ENCODE measurements around the gene SYNE2.
"Not testable (repeated sequence)": the region's sequence is repeated elsewhere in the genome, so short reads cannot be mapped to it uniquely, and the experiment has no call there.

SYNE2 gene

DNA sequence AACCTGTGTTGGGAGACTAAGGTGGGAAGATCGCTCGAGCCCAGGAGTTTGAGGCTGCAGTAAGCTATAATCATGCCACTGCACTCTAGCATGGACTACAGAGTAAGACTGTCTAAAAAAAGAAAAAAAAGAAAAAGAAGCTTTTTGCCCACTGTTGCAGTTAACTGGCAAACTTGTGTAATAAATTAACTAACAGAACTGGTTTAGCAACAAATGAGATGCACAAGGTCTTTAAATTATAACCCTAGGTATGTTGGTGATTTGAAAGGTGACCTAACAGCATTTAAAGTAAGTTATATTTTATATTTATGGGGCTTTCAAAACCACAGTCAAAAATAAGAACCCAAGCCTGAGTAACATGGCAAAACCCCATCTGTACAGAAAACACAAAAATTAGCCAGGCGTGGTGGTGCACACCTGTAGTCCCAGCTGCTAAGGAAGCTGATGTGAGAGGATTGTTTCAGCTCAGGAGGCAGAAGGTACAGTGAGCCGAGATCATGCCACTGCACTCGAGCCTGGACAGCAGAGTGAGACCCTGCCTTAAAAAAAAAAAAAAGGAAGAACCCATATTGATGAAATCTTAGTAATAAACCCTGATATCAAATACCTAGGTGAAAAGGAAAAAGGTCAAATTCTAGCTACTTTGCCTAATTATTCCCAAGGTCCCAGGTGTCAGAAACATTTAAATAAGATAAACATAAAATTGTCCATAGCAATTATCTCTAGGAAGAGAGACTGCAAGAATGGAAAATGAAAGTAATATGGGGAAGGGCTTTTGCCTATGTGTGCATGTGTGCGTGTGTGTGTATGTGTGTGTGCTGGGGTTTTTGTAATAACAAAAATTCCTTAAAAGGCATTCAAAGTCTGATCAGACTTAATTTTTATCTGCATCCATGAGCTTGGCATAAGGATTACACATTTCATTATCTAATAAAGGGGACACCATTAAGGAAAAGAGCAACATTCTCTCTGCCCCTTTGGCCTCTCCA lies 15.4 kb downstream of the SYNE2 start:
- TF ChIP-seq, protein P1, sequence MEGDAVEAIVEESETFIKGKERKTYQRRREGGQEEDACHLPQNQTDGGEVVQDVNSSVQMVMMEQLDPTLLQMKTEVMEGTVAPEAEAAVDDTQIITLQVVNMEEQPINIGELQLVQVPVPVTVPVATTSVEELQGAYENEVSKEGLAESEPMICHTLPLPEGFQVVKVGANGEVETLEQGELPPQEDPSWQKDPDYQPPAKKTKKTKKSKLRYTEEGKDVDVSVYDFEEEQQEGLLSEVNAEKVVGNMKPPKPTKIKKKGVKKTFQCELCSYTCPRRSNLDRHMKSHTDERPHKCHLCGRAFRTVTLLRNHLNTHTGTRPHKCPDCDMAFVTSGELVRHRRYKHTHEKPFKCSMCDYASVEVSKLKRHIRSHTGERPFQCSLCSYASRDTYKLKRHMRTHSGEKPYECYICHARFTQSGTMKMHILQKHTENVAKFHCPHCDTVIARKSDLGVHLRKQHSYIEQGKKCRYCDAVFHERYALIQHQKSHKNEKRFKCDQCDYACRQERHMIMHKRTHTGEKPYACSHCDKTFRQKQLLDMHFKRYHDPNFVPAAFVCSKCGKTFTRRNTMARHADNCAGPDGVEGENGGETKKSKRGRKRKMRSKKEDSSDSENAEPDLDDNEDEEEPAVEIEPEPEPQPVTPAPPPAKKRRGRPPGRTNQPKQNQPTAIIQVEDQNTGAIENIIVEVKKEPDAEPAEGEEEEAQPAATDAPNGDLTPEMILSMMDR (IDR thresholded peaks at IDR 0.05; ENCODE audit: poor library complexity, severe bottlenecking) = no peak
- Histone ChIP-seq H3K9me3 (ENCODE audit: severe bottlenecking) (no peaks in the 10 kb centered on the region), H3K4me3 (ENCODE audit: severe bottlenecking) (no peak overlapping the region), H3K27me3 (ENCODE audit: insufficient read depth, poor library complexity, severe bottlenecking) (no peaks in the 10 kb centered on the region), H3K36me3 (ENCODE audit: low read depth) (no peaks in the 10 kb centered on the region), H3K27ac (ENCODE audit: poor library complexity, severe bottlenecking) (no peak overlapping the region), H3K4me1 (ENCODE audit: insufficient read depth, poor library complexity, severe bottlenecking) (peaks cover 30% of the 10 kb centered on the region)
- ATAC-seq (ENCODE audit: low read depth) (no peak), DNase-seq (ENCODE audit: low spot score) (no peak)

DNA sequence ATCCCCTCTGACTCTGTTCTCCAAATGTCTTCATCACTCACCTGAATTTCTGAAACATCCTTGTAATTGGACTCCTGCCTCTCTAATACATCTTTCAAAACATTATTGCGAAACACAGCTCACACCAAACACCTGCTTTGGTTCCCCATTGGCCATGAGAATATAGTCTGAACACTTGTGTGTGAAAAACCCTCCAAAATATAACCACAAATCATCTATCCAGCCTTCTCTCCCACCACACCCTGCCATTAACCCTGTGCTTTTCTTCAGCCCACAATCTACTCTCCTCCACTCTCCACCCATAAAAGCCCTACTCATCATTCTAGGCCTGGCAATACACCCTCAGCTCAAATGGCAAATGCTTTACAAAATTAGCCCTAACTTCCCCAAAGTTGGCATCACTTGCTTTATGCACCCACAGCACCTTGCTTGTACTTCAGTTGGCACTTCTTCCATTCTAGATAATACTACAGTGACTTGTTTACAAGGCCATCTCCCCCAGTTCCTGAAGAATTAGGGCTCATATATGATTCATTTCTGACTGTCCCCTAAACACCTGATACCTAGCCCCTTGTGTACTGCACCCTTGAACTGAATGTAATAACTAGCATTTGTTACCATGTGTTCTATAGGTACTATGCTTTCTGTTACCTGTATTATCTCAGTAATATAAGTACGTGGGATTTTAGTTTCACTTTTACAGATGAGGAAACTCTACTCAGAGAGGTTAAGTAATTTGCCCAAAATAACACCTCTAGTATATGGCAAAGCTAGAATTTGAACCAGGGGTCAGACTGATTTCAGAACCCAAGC lies 17.3 kb downstream of the SYNE2 start:
- H3K9me3 ChIP-seq (ENCODE audit: severe bottlenecking); H3K4me3 ChIP-seq (ENCODE audit: severe bottlenecking); H3K36me3 ChIP-seq (ENCODE audit: low read depth); H3K27ac ChIP-seq (ENCODE audit: poor library complexity, severe bottlenecking); DNase-seq (ENCODE audit: low spot score); H3K27me3 ChIP-seq (ENCODE audit: insufficient read depth, poor library complexity, severe bottlenecking): not testable (repeated sequence)
- peaks cover 34% of the 10 kb centered on the region for H3K4me1 ChIP-seq (ENCODE audit: insufficient read depth, poor library complexity, severe bottlenecking)
- ATAC-seq (ENCODE audit: low read depth) = peak; percentile 57

DNA sequence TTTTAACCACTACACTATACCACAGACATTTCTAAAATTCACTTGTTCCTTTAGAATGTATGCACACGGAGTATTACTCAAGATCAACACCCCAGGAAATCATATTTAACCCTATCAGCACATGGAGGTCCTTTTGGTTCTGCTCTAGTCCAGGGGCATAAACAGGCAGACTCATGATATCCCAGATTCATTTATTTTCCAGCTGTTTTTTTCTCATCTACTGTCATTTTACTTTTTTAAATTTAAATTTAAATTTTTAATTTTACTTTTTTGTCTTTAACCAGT lies 17.9 kb downstream of the SYNE2 start:
- not testable (repeated sequence) for H3K9me3 ChIP-seq (ENCODE audit: severe bottlenecking)

DNA sequence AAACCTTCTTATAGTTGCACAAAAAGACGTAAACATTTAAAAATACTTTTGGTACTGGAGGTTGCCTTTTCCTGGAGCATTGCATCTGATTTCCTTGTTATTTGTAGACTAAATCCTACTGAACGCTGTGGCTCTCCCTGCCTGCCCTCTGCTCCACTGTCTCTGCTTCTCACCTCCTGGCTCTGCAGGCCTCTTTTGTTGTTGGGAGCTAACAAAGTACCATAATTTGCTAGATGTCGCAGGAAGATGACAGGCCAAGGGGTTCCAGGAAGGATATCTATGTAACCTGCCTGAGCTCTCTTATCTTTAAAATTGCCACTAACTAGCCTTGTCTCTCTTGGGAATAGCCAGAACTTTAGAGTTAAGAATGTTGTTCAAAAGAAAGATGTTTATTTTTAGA lies 21.4 kb downstream of the SYNE2 start:
- ATAC-seq (ENCODE audit: low read depth) = no peak
- no peaks in the 10 kb centered on the region for H3K27me3 ChIP-seq (ENCODE audit: insufficient read depth, poor library complexity, severe bottlenecking)

More for the DNA sequence above, 17.9 kb downstream of the SYNE2 start:
- H3K4me3 ChIP-seq (ENCODE audit: severe bottlenecking); DNase-seq (ENCODE audit: low spot score); H3K27ac ChIP-seq (ENCODE audit: poor library complexity, severe bottlenecking); H3K27me3 ChIP-seq (ENCODE audit: insufficient read depth, poor library complexity, severe bottlenecking); H3K36me3 ChIP-seq (ENCODE audit: low read depth): not testable (repeated sequence)
- H3K4me1 ChIP-seq (ENCODE audit: insufficient read depth, poor library complexity, severe bottlenecking) = peaks cover 34% of the 10 kb centered on the region
- ATAC-seq (ENCODE audit: low read depth) = peak; percentile 17; the same call in 2 of the 3 replicates

DNA sequence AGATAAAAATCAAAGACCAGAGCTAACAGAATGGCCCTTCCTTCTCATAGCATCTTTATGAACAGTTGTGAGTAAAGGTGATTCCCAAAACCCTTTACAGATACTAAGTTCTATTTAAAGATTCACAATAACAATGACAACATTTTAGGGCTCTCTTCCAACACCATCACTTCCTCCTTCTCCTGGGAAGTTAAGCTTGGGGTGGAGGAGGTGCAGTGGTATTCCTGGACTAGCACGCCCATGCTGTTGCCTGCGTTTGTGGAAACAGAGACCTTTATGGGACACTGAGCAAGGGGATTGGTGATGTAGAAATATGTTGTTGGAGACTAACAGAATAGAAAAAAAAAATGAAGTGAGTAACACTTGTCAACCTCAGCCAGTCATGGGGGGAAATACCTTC lies 22.5 kb downstream of the SYNE2 start:
- Histone ChIP-seq H3K27ac (ENCODE audit: poor library complexity, severe bottlenecking) (no peak overlapping the region), H3K4me1 (ENCODE audit: insufficient read depth, poor library complexity, severe bottlenecking) (peaks cover 29% of the 10 kb centered on the region), H3K4me3 (ENCODE audit: severe bottlenecking) (no peak overlapping the region), H3K27me3 (ENCODE audit: insufficient read depth, poor library complexity, severe bottlenecking) (no peaks in the 10 kb centered on the region), H3K9me3 (ENCODE audit: severe bottlenecking) (no peaks in the 10 kb centered on the region), H3K36me3 (ENCODE audit: low read depth) (no peaks in the 10 kb centered on the region)
- TF ChIP-seq, protein P1 (IDR thresholded peaks at IDR 0.05; ENCODE audit: poor library complexity, severe bottlenecking) = no peak
- peak; percentile 52; the same call in 1 of the 3 replicates for ATAC-seq (ENCODE audit: low read depth)
- no peak for DNase-seq (ENCODE audit: low spot score)

More for the DNA sequence above, 21.4 kb downstream of the SYNE2 start:
- Histone ChIP-seq H3K4me1 (ENCODE audit: insufficient read depth, poor library complexity, severe bottlenecking) (peaks cover 29% of the 10 kb centered on the region), H3K4me3 (ENCODE audit: severe bottlenecking) (no peak overlapping the region), H3K27ac (ENCODE audit: poor library complexity, severe bottlenecking) (no peak overlapping the region), H3K9me3 (ENCODE audit: severe bottlenecking) (no peaks in the 10 kb centered on the region), H3K36me3 (ENCODE audit: low read depth) (no peaks in the 10 kb centered on the region)
- no peak for DNase-seq (ENCODE audit: low spot score)
- TF ChIP-seq, protein P1 (IDR thresholded peaks at IDR 0.05; ENCODE audit: poor library complexity, severe bottlenecking) = no peak
